SU-DHL-6 (cell line): ENCODE results near the gene ADH1B.

Experiments used
- H2AFZ ChIP-seq: fragments of 200-600 bp; sonication (generic); 2 replicates; pipeline ENCODE4 v1.6.1; 2014; ENCODE audit warnings: low read depth, mild to moderate bottlenecking, moderate library complexity, mixed read lengths, antibody characterized with exemption, low read length; ENCODE audit not compliant: severe bottlenecking
- H3F3A ChIP-seq: fragments of 200-600 bp; shearing (Covaris generic); 2 replicates; pipeline ENCODE4 v1.6.0; 2016; ENCODE audit warnings: antibody characterized with exemption, mild to moderate bottlenecking; ENCODE audit not compliant: insufficient read depth
- H3K27ac ChIP-seq: fragments of 200-600 bp; sonication (generic); 2 replicates; pipeline ENCODE4 v1.5.1; 2016; ENCODE audit warnings: low read depth, mild to moderate bottlenecking, low read length, moderate library complexity, mixed read lengths
- H3K27me3 ChIP-seq: fragments of 200-600 bp; sonication (generic), shearing (Covaris generic); 2 replicates; pipeline ENCODE4 v1.6.0; 2014; ENCODE audit warnings: mild to moderate bottlenecking, low read length
- H3K36me3 ChIP-seq: fragments of 200-600 bp; sonication (generic); 2 replicates; pipeline ENCODE4 v1.6.1; 2014; ENCODE audit warnings: mild to moderate bottlenecking, low read length, mixed read lengths
- H3K4me2 ChIP-seq: fragments of 300-600, 200-600 bp; shearing (Covaris generic), sonication (generic); 2 replicates; pipeline ENCODE4 v1.6.0; 2014; ENCODE audit warnings: low read length, low read depth, mild to moderate bottlenecking; ENCODE audit not compliant: poor library complexity, severe bottlenecking
- H3K4me3 ChIP-seq: fragments of 200-600 bp; sonication (generic); 2 replicates; pipeline ENCODE4 v1.5.1; 2014; ENCODE audit warnings: antibody characterized with exemption, low read length, mild to moderate bottlenecking, mixed read lengths; ENCODE audit not compliant: insufficient read depth, poor library complexity, severe bottlenecking
- H3K79me2 ChIP-seq: fragments of 200-600 bp; sonication (generic); 2 replicates; pipeline ENCODE4 v1.6.1; 2014; ENCODE audit warnings: mild to moderate bottlenecking, low read length, moderate library complexity; ENCODE audit not compliant: insufficient read depth
- H3K9ac ChIP-seq: fragments of 200-600 bp; sonication (generic); 2 replicates; pipeline ENCODE4 v1.7.0; 2014; ENCODE audit warnings: mild to moderate bottlenecking, low read length
- H3K9me2 ChIP-seq: fragments of 200-600 bp; sonication (generic); replicated peaks from 2 replicates; pipeline ENCODE4 v1.6.1; 2014; ENCODE audit warnings: low read length; ENCODE audit not compliant: insufficient read depth
- H3K9me3 ChIP-seq: fragments of 200-600 bp; sonication (generic); 2 replicates; pipeline ENCODE4 v1.6.1; 2014; ENCODE audit warnings: low read length, mixed read lengths; ENCODE audit not compliant: insufficient read depth
- H4K20me1 ChIP-seq: fragments of 200-600 bp; sonication (generic); 2 replicates; pipeline ENCODE4 v1.6.1; 2014; ENCODE audit warnings: low read depth, mild to moderate bottlenecking, antibody characterized with exemption, low read length, moderate library complexity, mixed read lengths
- CTCF ChIP-seq: fragments of 200-600 bp; sonication (generic); IDR thresholded peaks from one replicate; pipeline ENCODE4 v1.5.1; 2017; ENCODE audit warnings: antibody characterized with exemption, mild to moderate bottlenecking, low read length, moderate library complexity; ENCODE audit not compliant: insufficient read depth, poor library complexity, severe bottlenecking
- EZH2phosphoT487 ChIP-seq: fragments of 200-600 bp; sonication (generic), shearing (Covaris generic); conservative IDR thresholded peaks from 2 replicates; pipeline ENCODE4 v1.6.1; 2018; ENCODE audit warnings: mild to moderate bottlenecking, antibody characterized with exemption, low read length, moderate library complexity, mixed read lengths

Gene ADH1B

GRCh38 chr4:99281261-99281660, 39.9 kb downstream of the ADH1B start:
- no peak overlapping the region for H3K9ac ChIP-seq
- H3K9me2 ChIP-seq, result no peaks in the 10 kb centered on the region
- H3F3A ChIP-seq, result no peaks in the 10 kb centered on the region
- no peaks in the 10 kb centered on the region for H4K20me1 ChIP-seq
- no peak for TF ChIP-seq CTCF
- TF ChIP-seq EZH2phosphoT487, result no peak
- no peaks in the 10 kb centered on the region for H3K36me3 ChIP-seq
- H2AFZ ChIP-seq, result no peak overlapping the region
- no peak overlapping the region for H3K4me3 ChIP-seq
- H3K9me3 ChIP-seq, result no peaks in the 10 kb centered on the region
- H3K79me2 ChIP-seq, result no peaks in the 10 kb centered on the region
- H3K27me3 ChIP-seq, result no peaks in the 10 kb centered on the region
- no peak overlapping the region for H3K27ac ChIP-seq
- H3K4me2 ChIP-seq, result no peak overlapping the region

GRCh38 chr4:99276417-99276816, 44.8 kb downstream of the ADH1B start:
- no peaks in the 10 kb centered on the region for H3K9me2 ChIP-seq
- no peak for TF ChIP-seq EZH2phosphoT487
- no peak for TF ChIP-seq CTCF
- no peaks in the 10 kb centered on the region for H3K79me2 ChIP-seq
- no peak overlapping the region for H3K4me3 ChIP-seq
- no peaks in the 10 kb centered on the region for H3K36me3 ChIP-seq
- no peaks in the 10 kb centered on the region for H3K27me3 ChIP-seq
- H3K27ac ChIP-seq, result no peak overlapping the region
- H3K9me3 ChIP-seq, result no peaks in the 10 kb centered on the region
- no peak overlapping the region for H3K9ac ChIP-seq
- no peaks in the 10 kb centered on the region for H3F3A ChIP-seq
- no peaks in the 10 kb centered on the region for H4K20me1 ChIP-seq
- H3K4me2 ChIP-seq, result no peak overlapping the region
- H2AFZ ChIP-seq, result no peak overlapping the region

- Histone ChIP-seq H3F3A (no peaks in the 10 kb centered on the region), H3K4me2 (no peak overlapping the region), H3K9me3 (no peaks in the 10 kb centered on the region), H2AFZ (no peak overlapping the region), H3K9ac (no peak overlapping the region), H3K36me3 (no peaks in the 10 kb centered on the region), H3K79me2 (no peaks in the 10 kb centered on the region), H3K27ac (no peak overlapping the region), H3K9me2 (no peaks in the 10 kb centered on the region), H3K4me3 (no peak overlapping the region), H4K20me1 (no peaks in the 10 kb centered on the region), H3K27me3 (no peaks in the 10 kb centered on the region)
- TF ChIP-seq CTCF (no peak), EZH2phosphoT487 (no peak)
These were observed 45.3 kb downstream of the ADH1B start for GRCh38 chr4:99275885-99276284.

- Histone ChIP-seq H3K9me2 (no peaks in the 10 kb centered on the region), H3K27ac (no peak overlapping the region), H3K4me3 (no peak overlapping the region), H3K27me3 (no peaks in the 10 kb centered on the region), H3K79me2 (no peaks in the 10 kb centered on the region), H4K20me1 (no peaks in the 10 kb centered on the region), H3K9ac (no peak overlapping the region), H3K9me3 (no peaks in the 10 kb centered on the region), H3F3A (no peaks in the 10 kb centered on the region), H3K36me3 (no peaks in the 10 kb centered on the region), H3K4me2 (no peak overlapping the region), H2AFZ (no peak overlapping the region)
- TF ChIP-seq CTCF (no peak), EZH2phosphoT487 (no peak)
These were observed 46.2 kb downstream of the ADH1B start for GRCh38 chr4:99275050-99275449.
